Stimulated activated CD8-positive, alpha-beta memory T cell treated with anti-CD3 and anti-CD28 coated beads, Interleukin-15, amount 100 ng/mL, for 48 hours (primary cell): ENCODE data around the gene ATP10A.
"Not testable (repeated sequence)": the region's sequence is repeated elsewhere in the genome, so short reads cannot be mapped to it uniquely, and the experiment has no call there.

Experiments
- DNase-seq, 2 donors: peaks; one replicate each; pipeline ENCODE4 v3.0.0-alpha.2; 2020; ENCODE audit warnings: low read depth in 2 of 2

The ATP10A gene

GRCh38 chr15:25882466-25882865 lies 19.3 kb upstream of the ATP10A start:
- DNase-seq: no peak

DNA sequence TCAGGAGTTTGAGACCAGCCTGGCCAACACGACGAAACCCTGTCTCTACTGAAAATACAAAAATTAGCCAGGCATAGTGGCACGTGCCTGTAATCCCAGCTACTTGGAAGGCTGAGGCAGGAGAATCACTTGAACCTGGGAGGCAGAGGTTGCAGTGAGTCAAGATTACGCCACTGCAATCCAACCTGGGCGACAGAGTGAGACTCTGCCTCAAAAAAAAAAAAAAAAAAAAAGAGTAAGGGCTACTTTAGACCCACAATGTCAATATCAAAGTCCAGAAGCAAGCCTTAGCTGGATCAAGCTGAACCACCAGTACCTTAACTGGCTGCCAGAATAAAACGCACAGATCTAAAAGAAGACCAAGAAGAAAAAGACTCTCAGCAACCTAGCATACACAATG lies 17.8 kb upstream of the ATP10A start:
- DNase-seq: not testable (repeated sequence)

DNA sequence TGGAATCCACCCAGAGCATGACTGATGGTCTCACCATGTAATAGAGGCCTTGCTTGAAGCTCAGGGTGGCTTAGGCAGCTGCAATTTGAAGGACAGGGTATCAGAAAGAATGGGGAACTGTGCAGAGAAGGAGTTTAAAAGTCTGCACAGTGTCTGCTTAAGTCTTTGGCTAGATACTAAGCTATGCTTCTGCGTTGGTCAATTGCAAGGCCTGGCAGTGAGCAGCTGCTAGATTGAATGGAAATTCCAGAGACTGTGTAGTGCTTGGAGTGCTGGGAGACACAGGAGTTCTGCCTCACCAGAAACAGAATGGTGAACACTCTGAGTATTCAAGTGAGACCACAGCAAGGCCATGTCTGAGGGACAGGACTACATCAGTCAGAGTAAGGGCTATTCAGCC lies 17.3 kb upstream of the ATP10A start:
- DNase-seq: no peak

DNA sequence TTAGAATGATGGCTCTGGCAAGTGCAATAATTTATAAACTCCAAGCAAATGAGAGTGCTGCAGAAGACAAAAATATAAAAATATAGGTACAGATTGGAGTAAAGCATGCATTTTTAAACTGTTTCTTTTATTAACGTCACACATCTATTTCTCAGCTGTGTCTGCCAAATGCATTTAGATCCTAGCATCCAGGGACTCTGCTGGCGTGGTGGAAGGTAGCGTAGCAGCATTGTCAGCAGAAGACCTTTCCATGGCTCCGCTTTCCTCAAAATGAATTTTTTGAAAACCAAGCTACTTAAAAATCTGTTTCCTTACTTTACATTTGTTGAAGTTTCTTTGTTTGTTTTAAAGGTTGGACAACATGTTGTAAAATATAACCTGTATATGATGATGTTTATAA lies 16.3 kb upstream of the ATP10A start:
- no peak for DNase-seq

GRCh38 chr15:25877681-25878080 lies 14.6 kb upstream of the ATP10A start:
- DNase-seq: no peak

- DNase-seq: no peak
These were observed 13.4 kb upstream of the ATP10A start for GRCh38 chr15:25876231-25877140.

GRCh38 chr15:25875566-25875965 lies 12.4 kb upstream of the ATP10A start:
- DNase-seq: no peak

GRCh38 chr15:25874379-25874778 lies 11.3 kb upstream of the ATP10A start:
- no peak for DNase-seq

DNA sequence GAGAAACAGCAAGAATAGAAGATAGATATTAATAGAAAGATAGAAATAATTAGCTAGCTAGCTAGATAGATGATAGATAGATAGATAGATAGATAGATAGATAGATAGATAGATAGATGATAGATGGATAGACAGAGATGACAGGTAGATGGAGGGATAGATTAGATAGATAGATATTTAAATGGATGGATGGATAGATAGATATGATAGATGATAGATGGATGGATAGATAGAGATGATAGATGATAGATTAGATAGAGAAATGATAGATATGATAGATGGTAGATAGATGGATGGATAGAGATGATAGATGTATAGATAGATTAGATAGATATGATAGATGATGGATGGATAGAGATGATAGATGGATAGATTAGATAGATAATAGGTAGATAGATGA lies 8.3 kb upstream of the ATP10A start:
- no peak for DNase-seq

DNA sequence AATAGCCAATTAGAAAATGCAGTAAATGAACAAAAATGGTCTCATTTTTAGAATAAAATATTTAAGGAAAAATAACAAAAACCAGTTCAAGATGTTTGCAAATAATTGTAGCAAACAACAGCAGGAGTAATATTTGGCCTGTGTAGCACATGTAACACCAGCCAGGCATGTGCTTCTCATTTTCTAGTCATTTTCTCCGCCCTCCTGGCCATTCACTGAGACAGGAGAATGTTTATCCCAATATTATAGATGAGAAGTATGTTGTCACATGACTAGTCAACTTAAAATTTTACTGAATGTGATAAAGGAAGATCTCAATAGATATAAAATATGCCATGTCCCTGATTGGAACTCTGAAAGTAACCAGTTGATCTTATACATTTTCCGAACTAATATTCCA lies 7.8 kb upstream of the ATP10A start:
- DNase-seq: no peak

- no peak for DNase-seq
These were observed 6.6 kb upstream of the ATP10A start for GRCh38 chr15:25869701-25870100.

GRCh38 chr15:25866874-25867273 lies 3.7 kb upstream of the ATP10A start:
- no peak for DNase-seq

DNA sequence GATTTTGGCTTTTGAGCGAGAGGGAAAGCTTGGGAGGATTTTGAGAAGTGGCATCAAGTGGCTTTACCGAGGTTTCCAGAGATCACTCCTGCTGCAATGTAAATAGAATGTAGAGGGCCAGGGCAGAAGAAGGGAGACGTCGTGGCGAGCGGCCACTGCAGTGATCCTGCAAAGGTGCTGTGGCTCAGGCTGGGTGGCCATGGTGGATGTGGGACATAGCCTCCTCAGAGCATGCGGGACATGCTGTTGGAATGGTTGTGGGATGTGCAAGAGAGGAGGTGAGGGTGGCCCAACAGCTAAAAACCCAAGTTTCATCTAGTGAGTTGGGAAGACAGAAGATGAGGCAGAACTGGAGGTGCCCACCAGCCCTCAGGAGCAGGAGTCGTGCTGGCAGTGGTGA lies 3.1 kb upstream of the ATP10A start:
- no peak for DNase-seq

GRCh38 chr15:25864966-25865365 lies 1.8 kb upstream of the ATP10A start:
- no peak for DNase-seq

- DNase-seq: no peak
These were observed 947 bp upstream of the ATP10A start for GRCh38 chr15:25863968-25864580.

GRCh38 chr15:25862472-25863110 lies 536 bp downstream of the ATP10A start:
- DNase-seq: no peak

DNA sequence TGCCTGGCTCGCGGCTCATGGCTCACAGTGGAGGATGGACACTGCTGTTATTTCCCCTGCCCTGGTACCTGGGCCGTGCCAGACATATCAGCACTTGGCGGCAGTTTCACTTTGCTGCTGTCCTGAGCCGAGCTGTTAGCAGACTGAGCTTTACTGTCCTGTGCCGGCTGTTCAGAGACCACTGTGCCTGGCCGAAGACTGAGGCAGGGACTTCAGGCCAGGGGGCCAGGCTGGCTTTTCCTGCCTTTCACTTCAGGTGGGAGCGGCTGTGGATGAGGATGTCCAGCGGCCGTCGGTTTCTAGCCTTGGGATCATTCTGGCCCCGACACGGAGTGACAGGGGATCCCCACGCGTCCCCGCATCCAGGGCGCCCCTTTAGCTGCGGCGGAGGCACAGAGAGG lies 1.1 kb downstream of the ATP10A start:
- no peak for DNase-seq

GRCh38 chr15:25860885-25861866 lies 2.0 kb downstream of the ATP10A start:
- DNase-seq: no peak

- no peak for DNase-seq
These were observed 3.1 kb downstream of the ATP10A start for GRCh38 chr15:25859838-25860645.

DNA sequence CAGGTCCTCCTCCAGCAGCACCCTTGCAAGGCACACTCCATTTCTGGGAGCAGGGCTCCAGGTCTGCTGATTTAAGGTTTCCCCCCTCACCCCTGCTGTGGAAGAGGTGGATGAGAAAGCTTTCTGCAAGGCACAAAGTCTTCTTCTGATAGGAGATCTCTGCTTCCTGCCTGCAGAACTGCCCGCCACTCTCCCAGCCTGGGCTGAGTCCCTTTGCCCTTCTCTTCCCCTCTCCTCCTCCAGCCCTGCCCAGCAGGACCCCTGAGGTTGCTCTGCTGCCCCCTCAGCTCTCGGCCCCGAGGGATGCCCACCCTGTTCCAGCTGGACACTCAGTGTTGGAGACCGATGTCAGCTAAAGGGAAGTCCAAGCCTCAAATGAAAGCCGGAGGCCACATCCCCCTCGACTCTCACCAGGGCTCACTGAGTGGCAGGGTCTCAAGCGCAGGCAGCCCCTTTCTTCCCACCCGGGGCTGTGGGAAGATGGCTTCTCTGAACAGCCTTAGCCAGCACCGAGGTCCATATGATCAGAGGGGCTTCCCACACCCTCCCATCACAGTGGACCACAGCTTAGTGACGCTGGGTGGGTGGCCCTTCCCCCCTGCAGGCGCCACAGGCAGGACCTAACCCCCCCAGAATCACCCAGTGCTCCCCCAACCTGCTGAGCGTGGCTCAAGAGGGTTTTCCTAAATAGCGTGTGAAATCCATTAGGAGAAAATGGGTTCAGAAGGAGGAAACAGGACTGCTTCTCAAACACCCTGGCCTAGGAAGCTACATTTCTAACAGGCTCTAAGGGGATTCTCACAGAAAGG lies 4.0 kb downstream of the ATP10A start:
- DNase-seq: no peak
